GM21381 (cell line): ENCODE measurements around the gene RUVBL2.
"Not testable (repeated sequence)": the region's sequence is repeated elsewhere in the genome, so short reads cannot be mapped to it uniquely, and the experiment has no call there.

ENCODE experiments used
- ATAC-seq: cut with Tn5 transposase; IDR thresholded peaks from one replicate; pipeline ENCODE4 v1.9.1; 2021; ENCODE audit warnings: mild to moderate bottlenecking, moderate library complexity; ENCODE audit not compliant: unreplicated experiment

The RUVBL2 gene

GRCh38 chr19:49016067-49016839 is 22.6 kb downstream of the RUVBL2 start:
- ATAC-seq: no peak

- no peak for ATAC-seq
Observed at GRCh38 chr19:49017041-49017665, 23.5 kb downstream of the RUVBL2 start, which contains the start of gene LHB. TSS of gene LHB (minus strand) at chr19:49017091. CDS start at chr19:49017081, 10 bp downstream.

- ATAC-seq: peak; percentile 57
Observed at GRCh38 chr19:49017666-49018351, 24.1 kb downstream of the RUVBL2 start.

DNA sequence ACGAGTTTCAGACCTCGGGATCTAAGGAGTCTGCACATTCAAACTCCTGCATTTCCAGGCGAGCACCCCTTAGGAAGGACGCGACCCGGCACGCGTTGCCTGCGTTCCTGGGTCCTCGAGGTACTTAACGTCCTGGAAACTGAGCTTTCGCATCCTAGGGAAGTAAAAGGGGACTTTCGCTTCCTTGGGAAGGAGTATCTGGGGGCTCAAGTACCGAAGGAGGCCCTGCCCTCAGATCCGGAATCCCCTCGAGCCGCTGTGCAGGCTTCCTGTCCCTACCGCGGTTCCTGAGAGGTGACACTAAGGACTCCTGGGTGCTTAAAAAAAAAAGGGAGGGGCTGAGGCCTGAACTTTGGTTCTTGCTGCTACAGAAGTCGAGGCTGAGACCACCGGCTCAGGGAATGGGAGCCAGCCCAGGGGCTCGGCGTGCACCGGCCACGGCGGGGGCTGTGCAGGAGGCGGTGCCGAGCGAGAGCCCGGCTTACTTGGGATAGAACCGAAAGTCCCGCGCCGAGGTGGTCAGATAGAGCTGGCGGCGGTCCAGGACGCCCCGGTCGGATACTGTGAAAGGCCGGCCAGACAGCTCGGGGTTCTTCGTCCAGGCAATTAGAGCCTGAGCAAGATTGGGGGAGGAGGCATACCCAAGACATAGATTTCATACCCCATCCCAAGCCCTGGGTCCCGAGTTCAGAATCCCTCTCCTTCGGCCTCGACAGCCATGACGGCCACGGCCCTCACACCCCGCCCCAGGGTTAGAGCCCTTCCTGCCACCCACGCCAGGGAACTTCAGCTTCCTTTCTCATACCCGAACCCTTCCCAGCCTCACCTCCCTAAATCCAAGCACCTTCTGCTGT is 24.9 kb downstream of the RUVBL2 start:
- ATAC-seq: not testable (repeated sequence)

GRCh38 chr19:49019242-49019932 is 25.7 kb downstream of the RUVBL2 start:
- ATAC-seq: no peak

DNA sequence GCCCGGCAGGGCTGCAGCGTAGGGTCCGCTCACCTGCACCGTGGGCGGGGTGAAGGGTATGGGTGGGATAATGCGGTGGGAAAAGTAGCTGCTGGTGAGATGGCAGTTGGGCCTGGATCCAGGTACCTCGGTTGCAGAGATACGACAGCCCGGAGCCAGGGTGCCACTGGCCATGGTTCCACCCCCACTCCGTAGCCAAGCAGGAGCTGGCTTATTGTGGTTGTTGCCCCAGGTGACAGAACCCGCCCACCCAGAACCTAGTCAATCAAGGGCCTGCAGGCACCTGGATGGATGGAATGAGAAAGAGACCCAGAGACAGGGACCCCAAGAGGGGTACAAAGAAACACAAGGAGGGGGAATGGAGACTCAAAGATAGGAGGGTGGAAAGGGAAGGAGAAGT is 26.7 kb downstream of the RUVBL2 start:
- no peak for ATAC-seq

- no peak for ATAC-seq
Observed at GRCh38 chr19:49020931-49021895, 27.5 kb downstream of the RUVBL2 start.

DNA sequence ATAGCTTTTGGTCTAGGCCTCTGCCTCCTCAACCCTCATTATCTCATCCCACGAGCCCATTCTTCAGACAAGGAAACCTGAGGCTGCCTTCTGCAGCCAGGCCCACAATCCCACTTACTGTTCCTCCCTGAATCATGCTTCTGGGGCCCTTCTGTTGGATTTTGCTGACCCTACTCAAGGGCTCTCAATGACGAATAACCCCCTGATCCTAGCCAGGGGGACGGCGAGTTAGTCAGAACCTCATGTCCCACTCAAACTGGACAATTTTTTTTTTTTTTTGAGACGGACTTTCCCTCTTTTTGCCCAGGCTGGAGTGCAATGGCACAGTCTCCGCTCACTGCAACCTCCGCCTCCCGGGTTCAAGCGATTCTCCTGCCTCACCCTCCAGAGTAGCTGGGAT is 28.4 kb downstream of the RUVBL2 start:
- ATAC-seq: no peak

DNA sequence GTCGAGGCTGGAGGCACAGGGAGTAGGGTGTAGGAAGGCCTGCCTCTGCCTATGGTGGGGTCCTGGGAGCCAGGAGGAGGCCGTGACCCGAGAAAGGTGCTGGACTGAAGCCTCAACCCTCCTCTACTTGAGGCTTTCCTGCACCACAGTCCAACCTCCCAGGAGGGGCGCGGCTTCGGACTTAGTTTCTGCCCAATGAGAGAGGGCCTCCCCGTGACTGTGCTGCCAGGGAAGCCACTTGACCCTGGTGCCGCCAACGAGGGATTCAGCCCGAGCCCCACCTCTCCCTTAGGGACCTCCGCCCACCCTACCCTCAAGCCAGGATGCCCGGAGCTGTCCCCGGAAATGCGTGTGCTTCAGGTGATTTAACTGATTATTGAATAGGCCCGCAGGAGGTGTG is 30.5 kb downstream of the RUVBL2 start, which contains the start of gene CGB3:
CGB3 (minus strand) TSS at position 101 of the 400 bp plus-strand sequence. CDS start 362 bp downstream, outside the sequence.
- ATAC-seq: not testable (repeated sequence)

DNA sequence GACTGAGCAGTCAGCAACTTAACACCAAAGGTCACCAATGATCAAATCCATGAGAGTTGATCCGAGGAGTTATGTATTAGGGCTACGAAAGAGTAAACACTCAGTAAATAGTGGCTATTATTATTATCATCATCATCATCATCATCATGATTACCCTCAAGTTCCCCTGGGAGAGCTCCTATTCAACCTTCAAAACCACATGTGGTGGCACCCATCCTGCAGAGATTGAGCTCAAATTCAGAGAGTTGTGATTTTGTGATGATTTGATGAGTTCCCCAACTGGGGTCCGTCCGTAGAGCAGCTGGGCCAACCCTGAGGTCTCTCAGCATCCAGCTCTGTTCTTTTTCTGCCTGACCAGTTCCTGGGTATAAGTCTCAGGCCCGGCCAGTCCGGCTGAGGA is 31.4 kb downstream of the RUVBL2 start:
- ATAC-seq: not testable (repeated sequence)

- ATAC-seq: not testable (repeated sequence)
Observed at GRCh38 chr19:49025599-49025998, 31.9 kb downstream of the RUVBL2 start.

DNA sequence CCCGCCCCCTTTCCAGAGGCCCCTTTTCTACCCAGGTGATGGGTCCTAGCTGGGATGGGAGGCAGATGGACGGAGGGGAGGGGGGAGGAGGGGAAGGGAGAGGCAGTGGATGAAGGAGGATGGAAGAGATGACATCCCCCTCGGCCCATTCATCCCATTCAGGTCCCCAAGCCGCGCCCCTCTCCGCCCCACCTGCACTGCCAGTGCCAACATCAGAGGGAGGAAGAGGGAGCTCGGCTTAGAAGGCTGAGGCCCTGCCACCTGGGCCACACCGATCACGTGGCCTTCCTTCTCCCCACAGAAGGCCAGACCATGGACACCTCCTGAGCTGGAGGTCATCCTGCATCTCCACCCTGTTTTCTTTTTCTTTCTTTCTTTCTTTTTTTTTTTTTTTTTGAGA is 35.0 kb downstream of the RUVBL2 start:
- ATAC-seq: not testable (repeated sequence)

- not testable (repeated sequence) for ATAC-seq
Observed at GRCh38 chr19:49029749-49030148, 36.1 kb downstream of the RUVBL2 start.

GRCh38 chr19:49030323-49030722 is 36.6 kb downstream of the RUVBL2 start:
- not testable (repeated sequence) for ATAC-seq

GRCh38 chr19:49031642-49032301 is 38.1 kb downstream of the RUVBL2 start, which contains the start of gene CGB2:
TSS of gene CGB2 (plus strand) at chr19:49031890. CDS start at chr19:49032096, 206 bp downstream.
- ATAC-seq: not testable (repeated sequence)

DNA sequence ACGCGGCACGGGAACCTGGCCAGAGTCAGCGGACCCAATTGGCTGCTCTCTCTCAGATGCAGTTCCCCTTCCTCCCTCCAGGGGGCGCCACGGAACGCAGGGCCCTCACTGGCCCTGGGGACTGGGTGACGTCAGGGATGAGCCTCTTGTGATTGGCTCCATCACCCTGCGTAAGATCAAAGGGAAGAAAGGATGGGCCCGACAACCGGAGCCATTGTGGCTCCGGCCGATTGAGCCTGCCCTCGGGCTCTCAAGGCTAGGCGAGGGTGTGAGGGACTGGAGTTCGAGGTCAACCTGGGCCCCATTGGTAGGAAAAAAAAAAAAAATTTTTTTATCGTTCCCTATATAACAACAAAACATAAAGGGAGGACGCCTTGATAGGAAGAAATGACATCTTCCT is 43.1 kb downstream of the RUVBL2 start, which contains the start of gene CGB1:
CGB1 (minus strand) TSS at position 81 of the 400 bp plus-strand sequence. CDS start 184 bp downstream, outside the sequence.
- not testable (repeated sequence) for ATAC-seq

GRCh38 chr19:49038111-49038510 is 44.4 kb downstream of the RUVBL2 start:
- ATAC-seq: not testable (repeated sequence)
